ENCODE data around the gene AWAT2.
"Not testable (repeated sequence)": the region's sequence is repeated elsewhere in the genome, so short reads cannot be mapped to it uniquely, and the experiment has no call there.

AWAT2 gene

GRCh38 chrX:70039758-70040157 lies 10.0 kb downstream of the AWAT2 start:
- no peak for DNase-seq

DNA sequence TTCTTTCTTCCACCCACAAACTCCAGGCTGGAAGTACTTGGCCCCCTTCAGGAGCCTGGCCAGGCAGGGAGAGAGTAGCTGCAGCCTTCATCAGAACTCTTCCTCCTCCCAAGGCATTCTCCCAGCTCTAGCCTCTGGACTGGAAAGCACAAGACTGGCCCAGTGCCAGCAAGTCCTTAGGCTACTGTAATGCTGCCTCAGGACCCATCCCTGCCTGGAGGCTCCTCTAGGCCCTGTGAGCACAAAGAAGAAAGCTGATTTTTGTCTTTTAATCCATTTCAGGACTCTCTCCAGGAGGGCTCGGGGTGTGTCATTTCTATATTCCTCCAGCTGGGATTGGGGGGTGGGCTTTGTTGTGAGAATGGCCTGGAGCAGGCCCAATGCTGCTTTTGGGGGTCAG lies 10.8 kb downstream of the AWAT2 start:
- no peak for DNase-seq

DNA sequence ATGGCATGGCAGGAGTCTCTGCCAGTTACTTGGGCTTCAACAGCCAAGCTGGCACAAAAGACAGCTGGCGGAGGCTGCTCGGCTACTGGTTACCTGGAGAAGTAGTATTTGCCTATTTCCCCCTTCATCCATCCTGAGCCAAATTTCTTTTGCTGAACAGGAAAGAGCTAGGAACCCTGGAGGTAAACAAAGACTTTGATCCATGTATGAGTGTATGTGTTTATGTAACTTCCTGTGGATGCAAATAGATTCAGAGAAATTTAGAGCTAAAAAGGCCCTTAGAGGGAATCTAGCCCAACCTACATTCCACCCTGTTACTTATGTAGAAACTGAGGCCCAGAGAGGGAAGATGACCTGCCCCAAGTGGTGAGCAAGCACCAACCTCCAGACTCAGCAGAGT lies 11.2 kb downstream of the AWAT2 start:
- DNase-seq = no peak

- DNase-seq = no peak
Measured at GRCh38 chrX:70034646-70035045, 15.1 kb downstream of the AWAT2 start.

GRCh38 chrX:70033348-70034051 lies 16.2 kb downstream of the AWAT2 start:
- peak in 1 of 2 experiments; percentile 24 for DNase-seq

DNA sequence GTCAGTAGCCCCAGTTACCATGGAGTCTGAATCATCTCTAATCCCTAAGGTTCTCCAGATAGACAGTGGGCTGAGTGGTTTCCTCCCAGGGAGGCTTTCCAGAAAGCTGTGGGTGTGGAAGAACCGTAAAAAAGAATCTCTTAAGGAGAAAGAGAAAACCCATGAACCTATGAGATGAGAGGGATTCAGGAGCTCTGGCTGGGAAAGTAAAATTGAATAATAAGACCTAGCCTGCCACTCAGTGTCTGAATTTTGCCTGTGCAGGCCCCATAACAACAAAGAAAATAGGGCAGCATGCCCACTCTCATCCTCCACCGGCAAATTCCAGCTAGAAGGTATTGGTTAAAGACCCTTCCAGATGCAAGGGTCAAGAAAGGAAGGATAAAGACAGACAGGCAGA lies 16.9 kb downstream of the AWAT2 start:
- DNase-seq = peak in 1 of 2 experiments; percentile 40

GRCh38 chrX:70030301-70030767 lies 19.4 kb downstream of the AWAT2 start:
- DNase-seq = peak; percentile 64 to 76

DNA sequence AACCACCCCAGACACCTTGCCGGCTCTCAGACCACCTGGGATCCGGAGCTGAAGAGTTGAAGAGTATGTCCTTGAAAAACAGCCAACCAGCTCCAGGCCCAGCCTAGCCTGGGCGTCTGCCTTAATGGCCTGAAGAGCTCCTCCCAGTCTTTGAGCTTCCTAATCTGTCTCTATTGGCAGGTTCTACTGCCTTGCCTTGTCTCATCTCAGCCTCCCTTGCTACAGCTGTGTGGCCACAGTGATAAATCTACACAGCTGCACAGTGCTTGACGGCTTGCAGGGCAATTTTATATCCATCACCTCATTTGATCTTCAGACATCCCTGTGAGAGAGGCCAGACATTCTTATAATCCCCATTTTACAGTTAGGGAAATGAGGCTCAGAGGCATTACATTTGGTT lies 19.9 kb downstream of the AWAT2 start:
- DNase-seq = peak in 1 of 2 experiments; percentile 54

- DNase-seq = no peak
Measured at GRCh38 chrX:70026851-70027200, 22.9 kb downstream of the AWAT2 start.

DNA sequence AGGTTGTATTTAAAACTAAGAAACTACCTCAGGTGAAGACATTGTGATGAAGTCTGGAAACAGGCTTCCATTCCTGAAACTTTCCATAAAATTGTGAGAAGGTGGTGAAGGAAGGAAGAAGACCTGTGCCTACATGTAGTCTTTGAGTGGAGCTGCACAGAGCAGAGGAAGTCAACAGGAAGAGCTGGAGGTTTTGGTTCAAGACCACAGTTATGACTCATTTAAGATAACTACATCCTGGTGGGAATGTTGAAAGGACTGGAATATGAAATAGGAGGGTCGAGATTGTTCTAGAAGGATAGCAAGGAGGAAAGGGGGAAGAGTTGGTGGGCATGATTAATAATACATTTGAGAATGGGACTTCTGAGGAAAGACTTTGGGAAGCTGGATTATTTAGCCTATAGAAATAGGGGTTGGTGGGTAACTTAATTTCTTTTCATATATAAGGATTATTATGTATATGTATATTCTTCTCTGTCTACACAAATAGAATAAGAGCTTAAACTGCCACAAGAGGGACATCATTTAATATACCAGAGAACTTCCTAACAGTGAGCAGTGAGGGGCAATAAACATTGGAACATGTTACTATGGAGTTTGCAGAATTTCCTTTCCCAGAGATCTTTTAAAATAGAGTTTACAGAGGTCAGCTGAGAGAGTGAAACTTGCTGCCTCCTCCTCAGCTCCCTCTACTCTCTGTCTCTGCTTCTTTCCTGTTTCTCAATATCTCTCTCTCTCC lies 23.5 kb downstream of the AWAT2 start:
- no peak for DNase-seq

GRCh38 chrX:70025464-70025863 lies 24.3 kb downstream of the AWAT2 start:
- DNase-seq = peak in 1 of 2 experiments; percentile 49

DNA sequence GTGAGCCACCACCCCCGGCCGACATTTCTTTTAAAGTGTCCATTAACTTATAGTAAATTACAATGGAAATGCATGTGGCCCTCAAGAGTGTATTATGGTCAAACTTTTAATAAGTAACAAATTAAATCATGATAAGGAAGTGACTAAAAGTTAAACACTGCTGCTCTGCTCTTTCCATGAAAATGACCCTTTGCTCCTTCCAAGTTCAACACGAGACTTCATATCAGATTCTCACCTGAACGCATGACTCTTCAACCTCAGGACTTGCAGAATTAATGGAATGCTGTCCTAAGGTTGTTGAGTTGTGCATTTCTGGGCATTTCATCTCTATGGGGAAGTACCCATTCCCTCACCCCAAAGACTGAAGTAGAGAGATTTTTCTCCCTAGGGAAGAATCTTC lies 27.1 kb downstream of the AWAT2 start:
- DNase-seq = no peak

- DNase-seq = no peak
Measured at GRCh38 chrX:70016513-70016912, 33.2 kb downstream of the AWAT2 start.

GRCh38 chrX:70013466-70014381 lies 36.0 kb downstream of the AWAT2 start:
- DNase-seq = peak; percentile 56 to 90

DNA sequence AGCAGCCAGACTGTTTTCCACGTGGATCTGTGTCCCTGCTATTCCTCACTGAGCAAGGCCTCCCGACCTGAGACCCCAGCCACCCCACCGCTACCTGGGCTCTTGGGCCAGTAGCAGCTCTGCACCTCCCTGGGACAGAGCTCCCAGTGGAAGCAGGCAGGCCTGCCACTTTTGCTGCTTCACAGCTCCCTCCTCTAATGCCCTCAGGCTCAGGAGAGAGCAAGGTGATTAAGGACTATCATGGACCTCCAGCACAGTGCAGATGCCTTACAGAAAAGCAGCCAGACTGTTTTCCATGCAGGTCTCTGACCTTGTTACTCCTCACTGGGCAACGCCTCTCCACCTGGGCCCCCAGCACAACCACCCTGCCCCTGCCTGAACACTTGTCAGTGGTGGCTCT lies 37.0 kb downstream of the AWAT2 start:
- no peak for DNase-seq

- DNase-seq = no peak
Measured at GRCh38 chrX:70009970-70010369, 39.8 kb downstream of the AWAT2 start.

DNA sequence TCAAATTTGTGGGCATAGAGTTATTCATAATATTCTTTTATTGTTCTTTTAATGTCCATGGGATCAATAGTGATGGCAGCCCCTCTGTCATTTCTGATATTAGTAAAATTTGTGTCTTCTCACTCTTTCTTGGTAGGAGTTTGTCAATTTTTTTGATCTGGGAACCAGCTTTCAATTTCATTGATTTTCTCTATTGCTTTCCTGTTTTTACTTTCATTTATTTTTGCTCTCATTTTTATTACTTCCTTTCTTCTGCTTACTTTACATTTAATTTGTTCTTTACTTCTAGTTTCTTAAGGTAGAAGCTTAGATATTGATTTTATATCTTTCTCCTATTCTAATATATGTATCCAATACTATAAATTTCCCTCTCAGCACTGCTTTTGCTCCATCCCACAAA lies 40.7 kb downstream of the AWAT2 start:
- DNase-seq = no peak

- no peak for DNase-seq
Measured at GRCh38 chrX:70007946-70008345, 41.8 kb downstream of the AWAT2 start.

DNA sequence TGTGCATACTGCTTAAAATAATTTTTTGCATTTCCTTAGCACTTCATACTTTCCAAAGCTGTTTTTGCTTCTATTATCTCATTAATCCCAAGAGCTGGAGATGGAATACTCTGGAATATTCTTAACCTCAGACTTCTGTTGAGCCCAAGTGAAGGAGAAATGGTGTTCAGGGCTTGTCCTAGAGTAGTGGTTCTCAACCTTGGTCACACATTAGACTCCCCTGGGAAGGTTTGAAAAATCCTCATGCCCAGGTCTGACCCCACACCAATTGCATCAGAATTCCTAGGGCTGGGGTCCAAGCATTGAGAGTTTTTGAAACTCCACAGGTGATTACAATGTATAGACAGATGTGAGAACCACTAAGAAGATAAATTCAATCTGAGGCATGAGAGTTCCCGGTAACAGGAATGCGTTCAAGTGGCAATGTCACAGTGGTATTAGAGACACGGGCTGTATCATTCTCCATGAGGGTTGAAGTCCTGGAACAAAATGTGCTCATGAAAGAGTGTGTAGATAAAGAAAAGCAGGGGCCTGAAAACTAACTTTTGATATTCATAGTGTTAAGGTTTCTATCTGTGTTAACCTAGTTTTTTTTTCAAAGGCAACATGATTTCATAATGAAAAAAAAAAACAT lies 47.9 kb downstream of the AWAT2 start:
- no peak for DNase-seq

GRCh38 chrX:70001269-70001668 lies 48.5 kb downstream of the AWAT2 start:
- DNase-seq = peak; percentile 28 to 91

DNA sequence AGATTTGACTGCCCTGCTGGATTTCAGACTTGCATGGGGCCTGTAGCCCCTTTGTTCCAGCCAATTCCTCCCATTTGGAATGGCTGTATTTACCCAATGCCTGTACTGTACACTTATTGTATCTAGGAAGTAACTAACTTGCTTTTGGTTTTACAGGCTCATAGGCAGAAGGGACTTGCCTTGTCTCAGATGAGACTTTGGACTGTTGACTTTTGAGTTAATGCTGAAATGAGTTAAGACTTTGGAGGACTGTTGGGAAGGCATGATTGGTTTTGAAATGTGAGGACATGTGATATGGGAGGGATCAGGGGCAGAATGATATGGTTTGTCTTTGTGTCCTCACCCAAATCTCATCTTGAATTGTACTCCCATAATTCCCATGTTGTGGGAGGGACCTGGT lies 51.4 kb downstream of the AWAT2 start:
- not testable (repeated sequence) for DNase-seq

DNA sequence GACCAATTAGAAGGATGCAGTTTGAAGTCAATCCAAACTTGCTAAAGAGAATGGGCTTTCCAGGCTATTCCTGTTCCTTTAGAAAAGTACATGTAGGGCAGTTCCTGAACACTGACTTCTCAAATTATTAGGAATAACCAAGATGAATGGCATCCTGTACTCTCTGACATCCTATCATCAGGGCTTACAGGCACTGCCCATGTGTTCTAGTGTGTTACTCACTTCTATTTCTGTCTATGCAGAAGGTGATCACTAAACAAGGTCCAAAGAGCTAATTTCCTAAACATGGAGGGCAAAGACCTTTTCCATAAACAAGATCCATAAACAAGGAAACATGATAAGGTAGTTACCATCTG lies 53.6 kb downstream of the AWAT2 start:
- DNase-seq = no peak

Data from NCI-H446 (cell line).